DOHH2 (cell line): Measurements from ENCODE around the gene HAUS3.

Experiments used
- CTCF ChIP-seq: fragments of 200-600 bp; sonication (generic); IDR thresholded peaks from one replicate; pipeline ENCODE4 v1.5.1; 2014; ENCODE audit warnings: antibody characterized with exemption, mild to moderate bottlenecking, low read depth, low read length; ENCODE audit not compliant: poor library complexity, severe bottlenecking
- EZH2phosphoT487 ChIP-seq: fragments of 200-600 bp; sonication (generic); IDR thresholded peaks from 2 replicates; pipeline ENCODE4 v1.6.1; 2017; ENCODE audit warnings: borderline replicate concordance, mild to moderate bottlenecking, antibody characterized with exemption, low read length, moderate library complexity, mixed read lengths

- no peak for TF ChIP-seq CTCF
- TF ChIP-seq EZH2phosphoT487 = no peak
Observed at GRCh38 chr4:2290488-2290887, 48.6 kb upstream of the HAUS3 start.
